GM18858 (cell line): ENCODE data around the gene PLK5.

ENCODE experiments used
- ATAC-seq: cut with Tn5 transposase; IDR thresholded peaks from one replicate; pipeline ENCODE4 v1.9.1; 2021; ENCODE audit not compliant: unreplicated experiment

Gene PLK5

DNA sequence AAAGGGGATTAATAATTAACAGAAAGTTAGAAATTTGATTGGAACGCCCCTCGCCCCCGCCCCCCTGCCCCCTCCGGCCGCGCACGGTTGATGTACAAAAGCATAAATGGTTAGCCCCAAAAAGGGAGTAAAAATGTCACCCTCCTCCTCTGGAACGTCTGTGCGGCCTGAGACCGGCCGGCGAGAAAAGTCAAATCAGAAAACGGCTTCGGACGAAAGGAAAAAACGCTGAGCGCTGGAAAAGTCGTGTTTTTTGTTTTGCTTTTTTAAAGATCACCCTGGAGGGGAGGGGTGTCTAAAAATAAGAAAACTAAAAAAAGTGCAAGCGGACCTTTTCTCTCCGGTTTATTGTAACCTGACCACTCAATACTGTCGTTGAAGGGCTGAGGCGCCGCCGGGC, 31.1 kb downstream of the PLK5 start:
- no peak for ATAC-seq

DNA sequence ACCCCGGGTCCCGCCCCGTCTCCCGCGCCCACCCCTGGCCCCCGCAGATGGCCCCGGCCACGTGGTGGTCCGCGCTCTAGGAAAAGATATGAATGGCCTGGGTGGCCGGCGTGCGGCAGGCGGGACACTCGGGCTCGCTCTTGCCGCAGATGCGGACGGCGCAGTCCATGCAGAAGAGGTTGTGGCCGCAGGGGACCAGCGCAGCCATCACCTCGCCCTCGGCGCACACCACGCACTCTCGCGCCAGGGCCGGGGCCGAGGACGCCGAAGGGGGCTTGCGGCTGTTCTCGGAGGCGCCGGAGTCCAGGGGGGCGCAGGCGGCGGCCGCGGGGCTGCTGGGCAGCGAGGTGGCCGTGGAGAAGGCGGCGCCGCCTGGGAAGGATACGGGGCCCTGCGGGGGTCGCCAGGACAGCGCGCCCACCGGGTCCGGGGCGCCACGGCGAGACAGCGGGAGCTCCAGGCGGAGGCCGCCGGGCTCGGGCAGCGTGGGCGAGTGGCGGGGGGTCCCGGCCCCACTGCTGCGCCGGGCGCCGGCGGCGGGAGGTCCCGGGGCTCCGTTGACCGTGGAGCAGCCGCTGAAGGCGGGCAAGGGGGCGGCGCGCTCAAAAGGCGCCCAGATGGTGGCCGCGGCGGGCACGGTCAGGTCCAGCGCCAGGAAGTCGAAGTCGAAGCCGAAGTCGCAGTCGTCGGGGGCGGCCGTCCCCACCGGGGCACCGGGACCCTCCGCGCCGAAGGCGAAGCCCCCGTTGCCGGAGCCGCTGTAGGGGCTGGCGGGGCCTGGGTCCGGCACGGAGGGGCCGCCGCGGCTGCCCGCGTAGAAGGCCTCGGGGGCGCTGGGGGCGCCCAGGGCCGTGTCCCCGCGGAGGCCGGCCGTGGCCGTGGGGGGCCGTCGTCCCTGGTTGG, 31.9 kb downstream of the PLK5 start:
- ATAC-seq, result no peak

DNA sequence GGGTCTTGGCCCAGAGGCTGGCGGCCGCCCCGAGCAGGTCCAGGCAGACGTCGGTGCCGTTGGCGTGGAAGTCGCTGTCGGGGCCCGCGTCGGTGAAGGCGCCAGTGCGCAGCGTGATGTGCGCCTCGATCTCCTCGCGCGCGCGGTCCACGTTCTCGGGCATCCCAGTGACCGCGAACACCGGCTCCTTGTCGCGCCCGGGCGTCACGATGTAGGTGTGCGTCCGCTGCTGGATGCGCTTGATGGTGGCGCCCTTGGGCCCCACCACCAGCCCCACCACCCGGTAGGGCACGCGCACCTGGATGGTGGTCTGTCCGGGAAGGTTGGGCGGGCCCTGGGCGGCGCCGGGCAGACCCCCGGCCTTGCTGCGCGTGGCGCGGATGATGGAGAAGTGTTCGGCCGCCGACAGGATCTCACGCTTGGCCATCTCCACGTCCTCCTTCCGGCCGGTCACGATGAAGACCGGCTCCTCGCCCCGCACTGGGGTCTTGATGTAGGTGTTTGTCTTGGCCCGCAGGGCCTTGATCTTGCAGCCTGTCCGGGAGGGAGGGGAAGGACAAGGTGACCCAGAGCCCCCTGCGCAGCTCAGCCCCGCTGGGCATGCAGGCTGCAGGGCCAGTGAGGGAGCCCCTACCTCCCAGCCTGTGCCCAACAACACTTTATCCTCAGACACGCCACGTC, 32.7 kb downstream of the PLK5 start:
- ATAC-seq, result no peak

DNA sequence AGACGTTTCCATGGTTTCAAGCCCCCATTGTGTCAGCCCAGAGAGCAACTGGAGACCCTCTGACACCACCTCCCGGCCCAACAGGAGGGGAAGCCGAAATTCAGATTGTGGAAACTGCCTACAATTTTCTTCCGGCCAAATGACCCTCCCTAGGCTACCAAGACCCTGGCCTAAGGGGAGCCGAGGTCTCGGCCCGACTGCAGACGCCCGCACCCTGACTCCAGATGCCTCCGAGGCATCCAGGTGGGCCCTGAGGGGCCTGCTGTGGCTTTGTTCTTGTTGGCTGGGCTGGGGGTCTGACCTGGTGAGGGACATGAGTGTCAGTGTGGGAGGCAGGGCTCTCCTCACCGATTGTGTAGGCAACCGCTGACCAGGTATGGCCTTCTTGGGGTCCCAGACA, 34.7 kb downstream of the PLK5 start:
- ATAC-seq, result no peak

DNA sequence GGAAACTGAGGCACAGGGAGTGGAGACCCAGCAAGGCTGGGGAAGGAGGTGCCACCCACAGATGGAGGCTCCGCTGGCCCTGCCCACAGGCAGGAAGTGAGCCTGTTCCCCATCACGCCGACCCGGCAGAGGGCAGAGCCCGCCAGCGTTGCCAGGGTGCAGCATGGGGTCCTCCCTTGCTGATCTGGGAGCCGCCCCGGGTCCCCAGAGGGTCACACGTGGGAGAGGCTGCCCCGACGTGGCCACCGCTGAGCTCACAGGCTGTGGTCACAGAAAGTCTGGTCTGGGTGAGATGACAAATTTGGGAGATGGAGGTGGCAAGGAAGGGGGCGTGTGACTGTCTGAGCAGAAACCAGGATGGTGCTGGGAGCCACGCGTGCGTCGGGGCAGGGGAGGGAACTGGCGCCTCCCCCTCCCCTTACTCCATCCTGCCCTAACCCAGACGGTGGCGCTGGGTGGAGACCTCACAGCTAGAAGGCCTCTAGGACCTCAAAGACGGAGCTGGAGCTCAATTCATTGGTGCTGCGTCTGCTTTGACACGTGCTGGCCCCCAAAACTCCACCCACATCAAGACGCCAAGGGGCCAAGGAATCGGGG, 36.5 kb downstream of the PLK5 start:
- no peak for ATAC-seq

DNA sequence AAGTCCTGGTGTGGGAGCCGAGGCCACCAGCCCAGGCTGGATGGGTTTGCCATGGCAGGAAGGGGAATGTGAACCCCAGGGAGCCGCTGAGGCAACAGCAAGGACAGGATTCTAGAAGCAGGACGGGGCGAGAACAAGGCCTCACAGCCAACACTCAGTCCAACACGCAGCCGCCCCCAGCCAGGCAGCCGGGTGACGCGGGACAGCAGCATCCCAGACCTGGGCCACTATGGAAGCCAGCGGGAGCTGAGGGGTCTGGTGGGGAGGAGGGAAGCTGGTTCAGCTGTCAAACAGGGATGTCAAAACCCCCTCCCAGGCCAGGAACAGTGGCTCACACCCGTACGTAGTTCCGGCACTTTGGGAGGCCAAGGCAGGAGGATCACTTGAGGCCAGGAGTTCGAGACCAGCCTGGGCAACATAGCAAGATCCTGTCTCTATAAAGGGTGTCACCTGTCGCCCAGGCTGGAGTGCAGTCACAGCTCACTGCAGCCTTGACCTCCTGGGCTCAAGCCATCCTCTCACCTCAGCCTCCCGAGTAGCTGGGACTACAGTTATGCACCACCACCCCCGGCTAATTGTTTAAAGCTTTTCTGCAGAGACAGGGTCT, 37.5 kb downstream of the PLK5 start:
- no peak for ATAC-seq

DNA sequence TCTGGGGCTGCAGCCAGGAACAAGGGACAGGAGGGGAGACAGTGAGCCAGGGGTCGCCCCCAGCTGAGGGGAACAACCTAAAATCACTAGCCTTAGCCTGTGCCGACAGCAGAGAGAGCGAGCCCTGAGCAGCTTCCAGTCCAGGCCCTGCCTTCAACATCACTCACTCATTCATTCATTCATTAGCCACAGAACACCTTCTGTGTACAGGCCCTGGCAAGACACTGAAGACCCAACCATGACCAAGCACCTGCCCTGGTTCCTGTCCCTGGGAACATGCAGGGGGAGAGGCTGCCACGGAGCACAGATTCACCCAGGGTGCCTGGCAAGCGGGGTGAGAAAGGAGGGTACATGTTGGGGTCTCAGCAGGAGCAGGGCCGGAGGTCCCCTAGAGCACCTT, 39.4 kb downstream of the PLK5 start:
- ATAC-seq, result no peak

DNA sequence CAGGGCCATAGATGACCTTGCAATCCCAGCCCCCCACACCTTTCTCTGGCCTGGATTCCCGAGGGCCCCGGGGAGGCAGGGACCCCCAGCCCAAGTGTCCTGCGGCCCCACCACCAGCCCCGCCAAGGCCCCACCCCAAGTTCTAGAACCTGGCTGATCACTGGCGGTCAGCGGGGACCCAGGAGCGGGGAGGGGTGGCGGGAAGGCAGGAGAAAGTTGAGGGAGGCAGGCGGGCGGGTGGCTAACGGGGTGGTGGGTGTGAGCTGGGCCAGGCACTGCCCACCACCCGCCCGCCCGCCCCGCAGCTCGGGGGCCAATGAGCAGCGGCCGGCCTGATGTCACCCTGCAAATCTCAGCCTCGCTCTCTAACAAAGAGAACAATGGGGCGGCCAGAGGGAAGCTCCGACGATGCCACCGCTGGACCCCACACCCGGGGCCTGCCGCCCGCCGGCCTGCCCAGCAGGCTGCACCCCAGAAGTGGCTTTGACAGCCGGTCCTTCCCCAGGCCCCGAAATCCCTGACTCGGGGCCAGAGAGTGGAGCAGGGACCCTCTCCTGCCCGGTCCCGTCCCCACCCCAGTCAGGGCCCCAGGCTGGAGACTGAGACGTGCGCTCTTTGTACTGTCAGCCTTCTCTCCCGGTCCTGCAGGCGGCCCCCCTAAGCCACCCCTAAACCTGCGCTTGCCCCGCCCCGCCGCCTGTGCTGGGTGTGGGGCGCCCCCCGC, 42.7 kb downstream of the PLK5 start:
- no peak for ATAC-seq

DNA sequence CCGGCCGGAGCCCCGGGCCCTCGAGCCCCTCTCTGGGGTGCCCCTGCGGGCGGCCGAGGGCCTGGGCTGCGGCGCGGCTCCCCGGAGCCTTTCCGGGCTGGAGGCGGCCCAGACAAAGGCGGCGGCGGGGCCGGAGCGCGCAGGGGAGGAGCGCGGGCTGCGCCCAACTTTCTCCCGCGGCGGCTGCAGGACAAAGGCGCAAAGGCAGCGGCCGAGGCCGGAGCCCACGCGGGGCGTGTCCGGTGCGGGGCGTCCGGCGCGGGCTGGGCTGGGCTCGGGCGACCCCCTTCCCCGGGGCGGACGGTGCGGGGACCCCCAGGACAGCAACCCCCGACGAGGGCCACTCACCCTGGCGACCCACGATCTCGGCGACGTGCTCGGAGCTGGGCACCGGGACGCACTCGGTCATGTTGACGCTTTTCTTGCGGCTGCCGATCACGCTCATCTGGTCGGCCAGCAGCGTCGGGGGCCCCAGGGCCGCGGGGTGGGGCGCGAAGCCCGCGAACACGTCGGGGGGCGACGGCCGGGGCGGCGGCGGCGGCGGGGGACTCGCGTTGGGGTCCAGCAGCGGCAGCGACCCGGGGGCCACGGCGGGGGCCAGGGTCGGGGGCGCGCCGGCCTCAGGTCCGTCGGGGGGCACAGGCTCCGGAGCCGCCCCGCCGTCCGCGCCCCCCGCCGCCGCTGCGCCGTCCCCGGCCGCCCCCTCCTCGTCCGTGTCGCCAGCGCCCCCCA, 43.4 kb downstream of the PLK5 start:
- no peak for ATAC-seq

DNA sequence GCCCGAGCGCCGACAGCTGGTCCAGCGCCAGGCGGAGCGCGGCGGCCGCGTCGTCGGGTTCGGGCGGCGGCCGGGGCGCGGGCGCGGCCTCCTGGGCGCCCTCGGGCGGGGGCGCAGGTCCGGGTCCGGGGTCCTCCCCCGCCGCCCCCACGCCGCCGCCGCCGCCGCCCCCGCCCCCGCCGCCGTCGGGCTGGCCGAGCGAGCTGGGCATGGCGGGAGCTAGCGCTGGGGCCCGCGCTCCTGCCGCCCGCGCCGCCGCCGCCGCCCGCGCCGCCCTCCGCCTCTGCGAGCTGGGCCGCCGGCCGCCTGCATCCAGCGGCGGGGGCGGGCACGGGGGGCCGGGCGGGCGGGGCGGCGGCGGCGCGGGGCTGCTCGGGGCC, 44.0 kb downstream of the PLK5 start:
- no peak for ATAC-seq

DNA sequence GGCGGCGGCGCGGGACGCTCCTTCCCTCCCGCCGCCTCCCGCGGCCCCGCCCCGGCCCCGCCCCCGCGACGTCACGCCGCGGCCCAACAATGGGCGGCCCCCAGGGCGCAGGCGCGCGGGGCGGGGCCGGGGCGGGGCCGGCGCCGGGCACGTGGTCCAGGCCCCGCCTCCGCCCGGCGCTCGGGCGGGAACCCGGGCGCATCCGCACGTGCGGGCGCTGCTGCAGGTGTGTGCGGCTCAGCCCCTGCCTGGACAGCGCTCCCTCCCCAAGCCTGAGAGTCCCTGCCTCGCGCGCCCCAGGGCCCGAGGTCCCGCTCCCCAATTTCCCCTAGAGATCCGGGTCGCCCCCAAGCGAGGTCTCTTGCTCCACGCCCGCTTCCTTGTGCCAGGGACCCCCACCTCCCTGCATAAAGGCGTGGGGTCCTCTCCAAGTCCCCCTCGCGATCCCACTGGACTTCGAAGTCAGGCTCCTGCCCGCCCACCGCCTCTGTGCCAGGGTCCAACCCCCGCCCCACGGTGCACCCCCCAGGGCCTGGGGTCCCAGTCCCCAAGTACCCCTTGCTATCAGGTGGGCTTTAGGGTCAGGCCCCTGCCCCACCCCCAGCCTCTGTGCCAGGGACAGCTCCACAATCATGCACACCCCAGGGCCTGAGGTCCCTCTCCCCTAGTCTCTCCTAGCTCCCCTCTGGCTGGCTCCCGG, 44.6 kb downstream of the PLK5 start, which contains the start of gene MEX3D:
TSS of gene MEX3D (minus strand) at position 6 of the 700 bp plus-strand sequence. CDS start 267 bp downstream, outside the sequence.
- no peak for ATAC-seq

DNA sequence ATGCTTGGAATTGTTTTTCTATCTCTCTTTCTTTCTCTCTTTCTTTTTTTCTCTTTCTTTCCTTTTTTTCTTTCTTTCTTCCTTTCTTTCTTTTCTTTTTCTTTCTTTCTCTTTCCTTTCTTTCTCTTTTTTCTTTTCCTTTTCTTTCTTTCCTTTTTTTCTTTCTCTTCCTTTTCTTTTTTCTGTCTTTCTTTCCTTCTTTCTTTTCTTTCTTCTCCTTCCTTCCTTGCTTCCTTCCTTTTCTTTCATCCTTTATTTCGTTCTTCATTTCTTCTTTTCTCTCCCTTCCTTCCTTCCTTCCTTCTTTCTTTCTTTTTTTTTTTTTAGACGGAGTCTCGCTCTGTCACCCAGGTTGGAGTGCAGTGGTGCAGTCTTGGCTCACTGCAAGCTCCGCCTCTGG, 46.1 kb downstream of the PLK5 start:
- no peak for ATAC-seq

DNA sequence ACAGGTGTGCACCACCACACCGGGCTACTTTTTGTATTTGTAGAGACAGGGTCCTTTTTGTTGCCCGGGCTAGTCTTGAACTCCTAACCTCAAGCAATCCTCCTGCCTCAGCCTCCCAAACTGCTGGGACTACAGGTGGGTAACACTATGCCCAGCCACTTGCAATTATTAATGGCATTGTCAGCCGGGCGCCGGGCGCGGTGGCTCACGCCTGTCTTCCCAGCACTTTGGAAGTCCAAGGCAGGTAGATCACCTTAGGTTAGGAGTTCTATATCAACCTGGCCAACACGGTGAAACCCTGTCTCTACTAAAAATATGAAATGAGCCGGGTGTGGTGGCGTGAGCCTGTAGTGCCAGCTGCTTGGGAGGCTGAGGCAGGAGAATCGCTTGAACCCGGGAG, 47.0 kb downstream of the PLK5 start:
- no peak for ATAC-seq

DNA sequence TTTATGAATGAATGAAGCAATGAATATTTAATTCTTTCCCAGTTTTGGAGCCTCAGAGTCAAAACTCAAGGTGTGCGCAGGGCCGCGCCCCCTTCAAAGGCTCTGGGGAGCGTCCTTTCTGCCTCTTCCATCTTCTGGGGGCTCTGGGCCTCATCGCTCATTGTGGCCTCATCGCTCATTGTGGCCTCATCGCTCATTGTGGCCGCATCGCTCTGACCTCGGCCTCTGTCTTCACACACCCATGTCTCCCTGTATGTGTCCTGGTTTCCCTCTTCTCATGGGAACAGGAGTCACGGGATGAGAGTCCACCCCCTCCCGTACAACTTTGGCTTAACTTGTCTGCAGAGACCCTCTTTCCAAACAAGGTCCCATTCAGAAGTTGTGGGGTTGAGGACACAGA, 47.5 kb downstream of the PLK5 start:
- no peak for ATAC-seq

DNA sequence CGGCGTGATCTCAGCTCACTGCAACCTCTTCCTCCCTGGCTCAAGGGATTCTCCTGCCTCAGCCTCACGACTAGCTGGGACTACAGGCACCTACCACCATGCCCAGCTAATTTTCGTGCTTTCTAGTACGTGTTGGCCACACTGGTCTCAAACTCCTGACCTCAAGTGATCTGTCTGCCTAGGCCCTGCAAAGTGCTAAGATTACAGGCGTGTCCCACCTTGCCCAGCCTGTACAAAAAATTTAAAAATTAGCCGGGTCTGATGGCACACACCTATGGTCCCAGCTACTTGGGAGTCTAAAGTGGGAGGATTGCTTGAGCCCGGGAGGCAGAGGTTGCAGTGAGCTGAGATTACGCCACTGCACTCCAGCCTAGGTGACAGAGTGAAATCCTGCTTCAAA, 48.9 kb downstream of the PLK5 start:
- ATAC-seq, result no peak

DNA sequence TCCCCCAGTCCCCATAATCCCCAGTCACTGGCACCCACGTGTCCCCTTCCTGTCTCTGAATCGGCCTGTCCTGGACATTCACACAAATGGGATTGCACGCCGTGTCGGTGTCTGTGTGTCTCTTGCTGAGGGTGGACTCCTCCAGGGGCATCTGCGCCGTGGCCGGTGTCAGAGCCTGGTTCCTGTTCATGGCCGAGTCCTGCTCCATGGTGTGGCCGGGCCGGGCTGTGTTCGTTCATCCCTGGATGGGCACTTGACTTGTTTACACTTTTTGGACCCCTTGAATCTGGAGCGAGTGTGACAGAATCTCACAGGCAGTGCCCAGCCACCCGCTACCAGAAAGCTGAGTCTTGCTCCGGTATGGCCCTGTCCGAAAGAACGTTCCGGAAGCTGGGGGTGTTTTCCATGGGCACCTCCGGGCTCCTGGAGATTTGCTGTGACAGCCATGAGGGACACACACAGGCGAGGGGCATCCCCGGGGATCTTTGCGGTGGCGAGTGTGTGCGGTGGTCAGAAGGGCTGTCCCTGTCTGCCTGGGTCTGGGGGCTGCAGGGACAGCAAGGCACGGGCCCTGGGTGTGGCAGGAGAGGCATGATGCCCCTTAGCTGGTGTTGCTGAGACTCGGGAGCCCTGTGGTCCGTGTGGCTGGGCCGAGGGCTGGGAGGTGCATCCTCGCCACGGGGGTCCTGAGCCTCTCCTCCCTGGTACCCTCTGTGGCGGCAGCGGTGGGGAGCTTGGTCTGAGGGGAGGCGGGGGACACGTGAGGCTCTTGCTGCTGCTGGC, 50.7 kb downstream of the PLK5 start:
- no peak for ATAC-seq

DNA sequence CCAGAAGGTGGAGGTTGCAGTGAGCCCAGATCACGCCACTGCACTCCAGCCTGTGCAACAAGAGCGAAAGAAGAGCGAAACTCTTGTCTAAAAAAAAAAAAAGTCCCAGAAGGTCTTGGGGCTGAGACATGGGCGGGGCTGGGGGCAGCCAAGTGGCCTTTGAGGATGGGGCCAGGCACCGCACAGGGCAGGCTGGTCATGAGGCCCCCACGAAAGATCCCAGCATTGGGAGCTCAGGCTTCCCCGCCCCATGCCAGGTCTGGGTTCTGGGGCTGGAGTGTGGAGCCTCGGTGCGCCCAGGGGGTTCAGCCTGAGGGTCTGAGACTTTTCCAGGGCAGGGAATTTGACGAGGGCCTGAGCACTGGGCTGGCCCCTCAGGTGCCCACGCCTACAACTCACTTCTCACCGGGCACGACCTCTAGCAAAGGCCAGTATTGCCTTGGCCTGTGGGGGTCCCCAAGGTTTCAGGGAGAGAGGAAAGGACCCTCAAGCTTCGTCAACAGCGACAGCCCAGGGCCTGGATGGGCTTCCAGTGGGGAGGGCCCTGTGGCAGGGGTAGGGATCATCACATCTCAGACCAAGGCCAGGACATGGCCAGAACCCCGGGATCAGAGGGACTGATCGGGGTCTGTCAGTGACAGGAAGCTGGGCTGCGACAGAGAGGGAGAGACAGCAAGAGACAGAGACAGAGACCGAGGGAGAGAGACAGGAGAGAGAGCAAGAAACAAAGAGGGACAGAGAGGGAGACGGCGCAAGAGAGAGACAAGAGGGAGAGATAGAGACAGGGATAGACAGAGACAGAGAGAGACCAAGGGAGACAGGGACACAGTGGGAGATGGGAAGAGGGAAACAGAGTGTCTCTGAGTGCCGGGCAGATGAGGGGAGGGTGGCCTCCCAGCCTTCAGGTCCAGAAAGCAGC, 51.7 kb downstream of the PLK5 start:
- no peak for ATAC-seq
